HG02642 (cell line): ENCODE measurements around the gene TOLLIP.
"Not testable (repeated sequence)": the region's sequence is repeated elsewhere in the genome, so short reads cannot be mapped to it uniquely, and the experiment has no call there.

Experiments
- ATAC-seq: cut with Tn5 transposase; IDR thresholded peaks from one replicate; pipeline ENCODE4 v1.9.1; 2021; ENCODE audit warnings: mild to moderate bottlenecking; ENCODE audit not compliant: unreplicated experiment, poor library complexity

TOLLIP gene

GRCh38 chr11:1269957-1270356 lies 39.5 kb downstream of the TOLLIP start:
- no peak for ATAC-seq

GRCh38 chr11:1267441-1268100 lies 41.9 kb downstream of the TOLLIP start:
- ATAC-seq, result no peak

DNA sequence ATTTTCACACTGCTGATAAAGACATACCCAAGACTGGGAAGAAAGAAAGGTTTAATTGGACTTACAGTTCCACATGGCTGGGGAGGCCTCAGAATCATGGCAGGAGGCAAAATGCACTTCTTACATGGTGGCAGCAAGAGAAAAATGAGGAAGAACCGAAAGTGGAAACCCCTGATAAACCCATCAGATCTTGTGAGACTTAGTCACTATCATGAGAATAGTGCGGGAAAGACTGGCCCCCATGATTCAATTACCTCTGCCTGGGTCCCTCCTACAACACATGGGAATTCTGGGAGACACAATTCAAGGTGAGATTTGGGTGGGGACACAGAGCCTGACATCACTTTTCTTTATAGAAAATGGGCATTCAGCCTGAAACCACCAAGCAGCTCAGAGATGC lies 42.5 kb downstream of the TOLLIP start:
- not testable (repeated sequence) for ATAC-seq

DNA sequence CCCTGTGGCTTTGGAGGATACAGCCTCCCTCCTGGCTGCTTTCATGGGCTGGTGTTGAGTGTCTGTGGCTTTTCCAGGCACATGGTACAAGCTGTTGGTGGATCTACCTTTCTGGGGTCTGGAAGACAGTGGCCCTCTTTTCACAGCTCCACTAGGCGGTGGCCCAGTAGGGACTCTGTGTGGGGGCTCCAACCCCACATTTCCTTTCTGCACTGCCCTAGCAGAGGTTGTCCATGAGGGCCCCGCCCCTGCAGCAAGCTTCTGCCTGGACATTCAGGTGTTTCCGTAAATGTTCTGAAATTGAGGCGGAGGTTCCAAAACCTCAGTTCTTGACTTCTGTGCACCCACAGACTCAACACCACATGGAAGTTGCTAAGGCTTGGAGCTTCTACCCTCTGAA lies 44.0 kb downstream of the TOLLIP start:
- not testable (repeated sequence) for ATAC-seq

DNA sequence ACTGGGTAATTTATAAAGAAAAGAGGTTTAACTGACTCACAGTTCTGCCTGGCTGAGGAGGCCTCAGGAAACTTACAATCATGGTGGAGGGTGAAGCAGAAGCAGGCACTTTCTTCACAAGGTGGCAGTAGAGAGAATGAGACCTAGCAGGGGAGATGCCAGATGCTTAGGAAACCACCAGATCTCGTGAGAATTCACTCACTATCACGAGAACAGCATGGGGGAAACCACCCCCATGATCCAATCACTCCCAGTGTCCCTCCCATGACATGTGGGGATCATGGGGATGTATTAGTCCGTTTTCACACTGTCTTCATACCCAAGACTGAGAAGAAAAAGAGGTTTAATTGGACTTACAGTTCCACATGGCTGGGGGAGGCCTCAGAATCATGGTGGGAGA lies 45.0 kb downstream of the TOLLIP start:
- ATAC-seq, result not testable (repeated sequence)

DNA sequence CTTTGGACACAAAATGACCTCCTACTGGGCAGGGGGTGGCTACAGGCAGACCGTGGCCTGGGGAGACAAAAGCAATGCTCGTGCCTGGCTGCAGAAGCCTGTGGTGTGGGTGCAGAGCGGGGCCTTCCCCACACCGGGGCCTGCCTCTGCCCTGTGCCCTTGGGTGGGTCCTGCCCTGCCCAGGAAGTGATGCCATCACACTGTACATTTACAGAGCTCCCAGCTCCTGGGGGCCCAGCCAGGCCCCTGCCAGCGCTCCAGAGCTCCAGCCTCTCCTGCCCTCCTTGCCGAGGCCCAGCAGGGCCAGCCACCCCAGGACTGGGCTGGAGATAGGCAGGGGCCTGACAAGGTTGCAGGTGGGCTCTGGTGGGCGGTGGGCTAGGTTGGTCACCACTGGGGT lies 46.4 kb downstream of the TOLLIP start:
- peak; percentile 12 for ATAC-seq

- peak; percentile 85 for ATAC-seq
Measured at GRCh38 chr11:1262172-1263006, 47.0 kb downstream of the TOLLIP start.

GRCh38 chr11:1261241-1262071 lies 48.0 kb downstream of the TOLLIP start:
- no peak for ATAC-seq

- no peak for ATAC-seq
Measured at GRCh38 chr11:1260620-1261019, 48.8 kb downstream of the TOLLIP start.

DNA sequence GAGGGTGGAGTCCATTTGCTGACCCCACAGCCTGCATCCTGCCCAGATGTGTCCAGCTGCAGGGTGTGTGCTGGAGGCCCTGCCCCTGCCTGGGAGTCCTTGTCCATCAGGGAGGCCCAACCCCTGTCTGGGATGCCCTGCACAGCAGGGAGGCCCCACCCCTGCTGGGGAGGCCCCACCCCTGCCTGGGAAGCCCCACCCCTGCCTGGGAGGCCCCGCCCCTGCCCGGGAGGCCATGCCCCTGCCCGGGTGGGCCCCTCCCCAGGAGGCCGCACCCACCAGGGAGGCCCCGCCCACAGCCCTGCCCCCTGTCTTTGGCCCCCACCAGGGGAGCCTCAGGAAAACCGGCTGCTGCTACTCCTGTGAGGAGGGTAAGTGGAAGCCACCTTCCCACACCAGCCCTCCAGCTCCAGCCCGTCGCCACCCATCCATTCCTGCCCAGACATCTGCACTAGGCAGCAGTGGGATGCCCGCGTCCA lies 49.4 kb downstream of the TOLLIP start:
- no peak for ATAC-seq

- ATAC-seq, result no peak
Measured at GRCh38 chr11:1259561-1259960, 49.9 kb downstream of the TOLLIP start.

DNA sequence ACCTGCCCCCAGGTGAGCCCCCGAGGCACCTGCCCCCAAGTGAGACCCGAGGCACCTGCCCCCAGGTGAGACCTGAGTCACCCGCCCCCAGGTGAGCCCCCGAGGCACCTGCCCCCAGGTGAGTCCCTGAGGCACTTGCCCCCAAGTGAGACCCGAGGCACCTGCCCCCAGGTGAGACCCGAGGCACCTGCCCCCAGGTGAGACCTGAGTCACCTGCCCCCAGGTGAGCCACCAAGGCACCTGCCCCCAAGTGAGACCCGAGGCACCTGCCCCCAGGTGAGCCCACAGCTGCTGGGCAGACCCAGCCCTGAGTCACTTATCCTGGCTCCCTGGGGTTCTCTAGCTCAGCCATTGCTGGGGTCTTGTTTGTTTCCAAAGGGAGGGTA lies 50.4 kb downstream of the TOLLIP start:
- no peak for ATAC-seq

DNA sequence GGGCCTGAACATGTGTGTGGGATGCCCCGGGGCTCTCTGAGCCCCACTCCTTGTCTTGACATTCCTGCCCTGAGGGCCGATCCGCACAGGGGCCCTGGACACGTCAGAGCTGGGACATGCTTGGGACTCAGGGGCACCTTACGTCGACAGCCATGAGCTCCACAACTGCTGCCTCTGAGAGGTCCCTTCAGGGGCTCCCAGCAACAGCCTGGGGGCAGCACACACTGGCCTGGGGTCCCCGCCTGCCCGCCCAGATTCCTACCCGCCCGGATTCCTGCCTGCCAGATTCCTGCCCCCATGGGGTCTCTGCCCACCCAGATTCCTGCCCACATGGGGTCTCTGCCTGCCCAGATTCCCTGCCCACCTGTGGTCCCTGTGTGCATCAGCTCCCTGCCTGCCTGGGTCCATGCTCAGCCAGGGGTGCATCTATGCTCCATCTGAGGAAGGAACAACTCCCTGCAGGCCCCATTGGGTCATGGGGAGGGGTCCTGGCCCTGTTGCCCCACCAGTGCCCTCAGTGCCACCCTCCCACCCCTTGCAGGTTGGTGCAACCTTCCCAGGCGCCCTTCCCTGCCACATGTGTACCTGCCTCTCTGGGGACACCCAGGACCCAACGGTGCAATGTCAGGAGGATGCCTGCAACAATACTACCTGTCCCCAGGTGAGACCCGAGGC lies 50.9 kb downstream of the TOLLIP start:
- no peak for ATAC-seq

- ATAC-seq, result no peak
Measured at GRCh38 chr11:1257916-1258315, 51.5 kb downstream of the TOLLIP start.

DNA sequence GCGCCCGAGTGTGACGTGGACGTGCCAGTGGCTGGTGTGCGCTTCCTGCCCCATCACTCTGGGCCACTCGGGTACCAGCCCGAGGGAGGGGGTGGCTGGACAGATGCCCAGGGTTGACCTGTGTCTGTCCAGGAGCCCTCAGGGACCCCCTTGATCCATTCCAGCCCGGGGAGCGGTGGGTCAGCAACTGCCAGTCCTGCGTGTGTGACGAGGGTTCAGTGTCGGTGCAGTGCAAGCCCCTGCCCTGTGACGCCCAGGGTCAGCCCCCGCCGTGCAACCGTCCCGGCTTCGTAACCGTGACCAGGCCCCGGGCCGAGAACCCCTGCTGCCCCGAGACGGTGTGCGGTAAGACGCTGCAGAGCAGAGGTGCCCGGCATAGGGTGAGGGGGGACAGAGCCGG lies 52.1 kb downstream of the TOLLIP start:
- no peak for ATAC-seq

GRCh38 chr11:1256257-1257045 lies 53.0 kb downstream of the TOLLIP start:
- ATAC-seq, result no peak

DNA sequence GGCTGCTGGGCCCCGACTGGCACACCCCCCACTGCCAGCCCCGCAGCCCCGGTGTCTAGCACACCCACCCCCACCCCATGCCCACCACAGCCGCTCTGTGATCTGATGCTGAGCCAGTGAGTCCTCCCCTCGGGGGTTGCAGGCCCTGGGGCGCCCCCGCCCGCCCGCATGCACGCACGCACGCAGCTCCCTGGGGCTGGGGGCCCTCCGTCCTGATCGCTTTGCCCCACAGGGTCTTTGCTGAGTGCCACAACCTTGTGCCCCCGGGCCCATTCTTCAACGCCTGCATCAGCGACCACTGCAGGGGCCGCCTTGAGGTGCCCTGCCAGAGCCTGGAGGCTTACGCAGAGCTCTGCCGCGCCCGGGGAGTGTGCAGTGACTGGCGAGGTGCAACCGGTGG lies 54.3 kb downstream of the TOLLIP start:
- ATAC-seq, result no peak

DNA sequence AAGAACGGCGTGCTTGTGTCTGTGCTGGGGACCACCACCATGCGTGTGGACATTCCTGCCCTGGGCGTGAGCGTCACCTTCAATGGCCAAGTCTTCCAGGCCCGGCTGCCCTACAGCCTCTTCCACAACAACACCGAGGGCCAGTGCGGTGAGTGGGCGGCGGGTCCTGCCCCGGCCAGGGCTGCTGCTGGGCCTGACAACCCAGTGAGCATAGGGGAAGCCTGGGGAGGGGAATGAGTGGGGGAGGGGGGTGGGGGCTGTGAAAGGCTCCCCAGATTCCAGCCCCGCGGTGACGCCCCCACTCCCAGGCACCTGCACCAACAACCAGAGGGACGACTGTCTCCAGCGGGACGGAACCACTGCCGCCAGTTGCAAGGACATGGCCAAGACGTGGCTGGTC lies 54.7 kb downstream of the TOLLIP start:
- no peak for ATAC-seq

- no peak for ATAC-seq
Measured at GRCh38 chr11:1254086-1254648, 55.3 kb downstream of the TOLLIP start.
